Activated CD8-positive, alpha-beta memory T cell treated with anti-CD3 and anti-CD28 coated beads for 48 hours (primary cell): ENCODE data around the gene TNFAIP1.
"Not testable (repeated sequence)": the region's sequence is repeated elsewhere in the genome, so short reads cannot be mapped to it uniquely, and the experiment has no call there.

Experiments used
- DNase-seq, 3 experiments: peaks; one replicate each; pipeline ENCODE4 v3.0.0-alpha.2; 2020; ENCODE audit warnings: low read depth in 2 of 3, low spot score in 2 of 3

The TNFAIP1 gene

DNA sequence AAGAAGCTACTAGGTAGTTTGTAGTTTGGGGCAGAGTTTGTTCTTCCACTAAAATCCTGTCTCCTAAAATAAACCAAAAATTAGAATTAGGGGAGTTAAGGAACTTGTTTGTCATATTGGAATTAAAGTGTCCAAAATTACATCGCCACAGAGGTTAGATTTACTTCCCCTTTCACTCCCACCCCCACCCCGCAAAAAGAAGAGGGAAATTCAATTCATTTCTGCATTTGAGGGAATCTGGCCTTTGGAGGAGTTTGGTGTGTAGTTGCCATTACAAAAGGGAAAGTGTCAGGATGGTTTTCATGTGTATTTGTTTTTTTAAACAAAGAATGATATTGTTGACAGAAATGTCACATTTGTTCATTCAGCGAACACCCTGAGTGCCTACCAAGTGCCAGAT is 10.8 kb upstream of the TNFAIP1 start:
- DNase-seq: no peak

DNA sequence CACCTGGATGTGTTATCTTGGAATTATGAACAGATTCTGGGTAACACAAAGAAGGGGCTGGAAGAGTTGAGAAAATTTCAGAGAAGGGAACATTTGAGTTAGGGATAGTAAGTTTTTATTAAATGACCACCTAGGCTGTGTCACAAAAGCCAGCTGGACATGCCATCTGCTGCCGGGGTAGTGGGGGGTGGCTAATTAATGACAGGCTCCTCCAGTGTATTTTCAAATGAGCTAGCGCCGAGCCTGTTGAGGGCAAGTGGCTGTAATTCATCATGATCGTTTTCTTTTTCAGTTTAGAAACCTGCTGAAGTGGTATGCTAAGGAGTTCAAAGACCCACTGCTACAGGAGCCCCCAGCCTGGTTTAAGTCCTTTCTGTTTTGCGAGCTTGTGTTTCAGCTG is 10.3 kb upstream of the TNFAIP1 start:
- no peak for DNase-seq

DNA sequence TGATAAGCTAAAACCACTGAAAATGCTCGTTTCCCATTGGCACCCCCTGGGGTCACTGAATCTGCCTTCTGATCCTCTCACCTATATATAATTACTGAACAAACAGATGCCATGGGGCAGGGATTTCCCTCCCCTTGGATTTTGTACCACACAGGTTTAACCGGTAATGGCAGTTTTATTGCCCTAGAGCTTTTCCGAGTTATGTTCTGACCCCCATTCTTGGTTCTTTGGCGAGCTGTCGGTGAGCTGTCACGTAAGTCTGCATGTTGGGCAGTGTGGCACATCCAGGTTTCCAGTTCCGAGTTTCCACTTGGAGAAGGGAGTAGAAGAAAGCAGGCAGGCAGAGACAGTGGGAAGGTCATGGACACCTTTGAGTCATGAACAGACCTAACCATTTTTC is 9.4 kb upstream of the TNFAIP1 start:
- DNase-seq: no peak

DNA sequence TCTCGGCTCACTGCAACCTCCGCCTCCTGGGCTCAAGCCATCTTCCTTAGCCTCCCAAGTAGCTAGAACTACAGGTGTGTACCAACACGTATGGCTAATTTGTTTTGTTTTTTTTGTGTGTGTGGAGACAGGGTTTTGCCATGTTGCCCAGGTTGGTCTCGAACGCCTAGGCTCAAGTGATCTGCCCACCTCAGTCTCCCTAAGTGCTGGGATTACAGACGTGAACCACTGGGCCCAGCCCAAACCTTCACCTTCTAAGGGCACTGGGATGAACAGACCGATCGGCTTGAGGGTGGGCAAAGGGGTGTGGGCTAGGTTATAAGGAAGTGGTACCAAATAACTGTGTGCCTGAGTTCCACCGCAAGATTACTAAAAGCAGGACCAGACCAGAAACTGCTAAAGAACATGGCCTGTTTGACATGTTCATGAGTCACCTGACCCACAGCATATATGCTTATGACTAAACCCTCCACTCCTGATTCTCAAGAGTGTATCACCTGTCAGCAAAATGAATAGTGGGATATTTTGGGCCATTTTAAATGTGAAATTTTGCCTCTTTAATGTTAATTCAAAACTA is 8.4 kb upstream of the TNFAIP1 start:
- DNase-seq: no peak

DNA sequence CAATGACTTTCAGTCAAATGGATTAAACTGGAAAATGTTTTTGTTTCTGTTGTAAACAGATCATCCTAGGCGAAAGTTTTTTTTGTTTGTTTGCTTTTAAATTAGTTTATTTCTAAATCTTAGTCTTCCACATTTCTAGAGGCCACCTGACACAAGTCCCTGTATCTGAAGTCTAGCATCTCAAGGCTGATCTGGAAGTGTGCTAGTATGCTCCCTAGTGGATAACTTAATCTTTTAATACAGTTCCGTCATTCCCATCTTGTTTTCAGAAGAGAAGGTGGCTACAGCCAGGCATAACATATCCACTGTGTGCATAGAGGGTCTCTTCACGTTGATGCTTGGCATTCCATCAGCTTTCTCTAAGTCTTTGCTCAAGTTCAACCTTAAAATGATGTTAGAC is 7.9 kb upstream of the TNFAIP1 start:
- no peak for DNase-seq

DNA sequence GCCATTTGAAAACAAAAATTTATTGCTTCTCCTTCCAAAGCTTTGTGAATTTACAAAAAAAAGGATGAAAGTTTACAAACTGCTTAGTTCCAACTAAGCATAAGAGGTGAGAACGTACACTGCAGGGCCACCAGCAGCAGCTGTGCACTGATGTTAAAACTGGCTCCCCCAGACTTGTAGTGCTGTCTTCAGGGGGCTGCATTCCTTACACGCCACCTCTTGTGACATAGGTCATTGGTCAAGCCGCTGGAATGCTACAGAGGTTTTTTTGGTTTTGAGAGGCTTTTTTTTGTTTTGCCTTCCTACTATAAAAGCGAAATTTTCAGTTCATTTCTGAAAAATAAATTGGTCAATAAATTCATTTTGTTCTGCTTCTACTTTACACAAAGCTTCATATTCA is 7.2 kb upstream of the TNFAIP1 start:
- no peak for DNase-seq

DNA sequence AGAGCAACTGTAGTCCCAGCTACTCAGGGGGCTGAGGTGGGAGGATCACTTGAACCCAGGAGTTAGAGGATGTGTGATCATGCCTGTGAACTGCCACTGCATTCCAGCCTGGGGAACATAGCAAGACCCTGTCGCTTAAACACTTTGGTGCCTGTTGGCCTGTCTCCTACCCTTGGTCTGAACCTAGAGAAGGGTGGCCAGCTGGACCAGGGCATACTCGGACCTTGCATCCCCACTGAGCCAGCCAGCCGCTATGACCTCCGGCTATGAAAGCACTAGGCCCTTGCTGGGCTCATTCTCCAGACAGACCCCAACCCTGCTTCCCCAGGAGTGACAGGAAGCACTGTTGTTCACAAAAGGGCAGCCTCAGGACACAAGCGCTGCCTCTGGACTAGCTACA is 4.9 kb upstream of the TNFAIP1 start:
- DNase-seq: no peak

DNA sequence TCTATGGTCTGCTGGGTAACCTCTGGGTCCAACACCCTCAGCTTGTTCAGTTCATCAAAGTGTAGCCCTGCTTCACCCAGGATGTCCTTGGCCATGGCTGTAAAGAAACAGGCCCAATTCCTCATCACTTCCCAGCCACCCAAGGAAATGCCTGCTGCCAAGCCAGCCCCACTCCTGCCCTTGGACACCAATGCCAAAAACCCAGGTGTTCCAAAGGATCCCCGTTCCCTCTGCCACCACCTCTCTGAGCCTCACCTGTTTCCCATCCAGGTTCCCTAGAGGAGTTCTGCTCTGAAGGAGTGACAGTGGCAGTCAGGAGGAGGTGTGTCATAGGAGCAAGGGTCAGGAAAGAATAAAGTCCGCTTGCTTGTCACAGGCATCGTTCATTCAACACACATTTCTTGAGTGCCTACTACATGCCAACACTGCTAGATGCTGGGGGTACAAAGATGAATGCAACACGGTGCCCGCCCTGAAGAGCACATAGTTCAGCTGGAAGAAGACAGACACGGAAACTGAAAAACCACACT is 3.6 kb upstream of the TNFAIP1 start:
- DNase-seq: no peak

DNA sequence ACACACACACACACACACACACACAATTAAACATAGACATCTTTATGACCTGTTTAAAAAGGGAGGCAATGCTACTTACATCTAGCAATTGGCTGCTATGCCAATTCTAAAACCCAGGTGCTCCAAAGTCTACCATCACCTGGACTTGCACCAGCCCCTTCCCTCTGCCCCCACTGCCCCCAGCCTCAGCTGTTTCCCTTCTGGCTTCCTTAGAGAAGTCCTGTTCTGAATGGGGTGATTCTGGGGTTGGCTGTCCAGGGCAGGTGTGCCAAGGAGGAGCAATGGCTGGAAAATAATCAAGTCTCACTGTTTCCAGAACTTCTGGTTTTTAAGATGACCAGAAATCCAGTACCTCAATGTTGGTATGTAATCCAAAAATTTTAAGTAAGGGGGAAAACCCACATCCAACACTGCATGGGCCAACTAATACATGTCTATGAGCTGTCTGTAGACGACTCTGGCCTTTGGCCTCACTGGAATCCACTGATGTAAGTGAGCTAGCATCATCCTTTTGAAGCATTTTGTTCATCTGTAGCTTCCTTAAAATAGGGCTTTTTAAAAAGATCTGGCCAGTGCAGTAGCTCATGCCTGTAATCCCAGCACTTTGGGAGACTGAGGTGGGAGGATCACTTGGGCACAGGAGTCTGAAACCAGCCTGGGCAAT is 2.3 kb upstream of the TNFAIP1 start:
- no peak for DNase-seq

DNA sequence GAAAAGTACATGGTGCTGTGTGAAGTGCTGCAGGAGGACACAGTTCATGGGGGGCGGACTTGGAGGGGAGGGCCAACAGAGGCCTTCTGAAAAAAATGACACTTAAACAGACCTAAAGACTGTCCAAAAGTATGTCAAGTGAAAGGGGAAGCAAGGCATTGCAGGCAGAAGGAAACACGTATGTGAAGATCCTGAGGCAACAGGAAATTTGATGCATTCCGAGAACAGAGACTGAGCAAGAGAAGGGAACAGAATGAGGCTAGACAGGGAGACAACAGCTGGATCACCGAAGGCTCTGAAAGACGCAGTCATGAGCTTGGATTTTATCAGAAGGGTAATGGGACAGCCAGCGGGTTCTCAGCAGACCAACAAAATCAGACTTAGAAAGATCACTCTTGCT is 1.4 kb upstream of the TNFAIP1 start:
- DNase-seq: no peak

DNA sequence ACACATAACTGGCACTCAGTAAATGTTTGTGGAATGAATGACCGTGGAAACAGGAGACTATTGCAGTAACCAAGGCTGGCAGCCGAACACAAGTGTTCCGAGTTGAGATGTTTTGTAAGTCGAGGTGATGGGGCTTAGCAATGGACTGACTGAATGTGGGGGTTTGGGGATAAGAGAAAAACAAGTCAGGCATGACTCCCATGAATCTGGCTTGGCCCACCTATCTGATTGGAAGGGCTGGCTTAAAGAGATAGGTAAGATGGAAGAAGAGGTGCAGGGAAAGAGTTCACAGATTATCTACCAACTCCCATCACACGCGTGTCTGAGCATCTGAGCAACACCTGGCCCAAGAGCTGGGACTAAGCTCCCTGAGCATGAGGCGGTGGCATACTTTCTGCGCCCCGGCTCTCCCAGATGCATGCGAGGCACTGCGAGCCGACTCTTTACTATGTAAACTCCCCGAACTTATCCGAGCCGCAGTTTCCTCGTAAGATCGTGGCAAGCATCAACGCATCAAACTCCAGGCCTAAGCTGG is 828 bp upstream of the TNFAIP1 start:
- DNase-seq: no peak

DNA sequence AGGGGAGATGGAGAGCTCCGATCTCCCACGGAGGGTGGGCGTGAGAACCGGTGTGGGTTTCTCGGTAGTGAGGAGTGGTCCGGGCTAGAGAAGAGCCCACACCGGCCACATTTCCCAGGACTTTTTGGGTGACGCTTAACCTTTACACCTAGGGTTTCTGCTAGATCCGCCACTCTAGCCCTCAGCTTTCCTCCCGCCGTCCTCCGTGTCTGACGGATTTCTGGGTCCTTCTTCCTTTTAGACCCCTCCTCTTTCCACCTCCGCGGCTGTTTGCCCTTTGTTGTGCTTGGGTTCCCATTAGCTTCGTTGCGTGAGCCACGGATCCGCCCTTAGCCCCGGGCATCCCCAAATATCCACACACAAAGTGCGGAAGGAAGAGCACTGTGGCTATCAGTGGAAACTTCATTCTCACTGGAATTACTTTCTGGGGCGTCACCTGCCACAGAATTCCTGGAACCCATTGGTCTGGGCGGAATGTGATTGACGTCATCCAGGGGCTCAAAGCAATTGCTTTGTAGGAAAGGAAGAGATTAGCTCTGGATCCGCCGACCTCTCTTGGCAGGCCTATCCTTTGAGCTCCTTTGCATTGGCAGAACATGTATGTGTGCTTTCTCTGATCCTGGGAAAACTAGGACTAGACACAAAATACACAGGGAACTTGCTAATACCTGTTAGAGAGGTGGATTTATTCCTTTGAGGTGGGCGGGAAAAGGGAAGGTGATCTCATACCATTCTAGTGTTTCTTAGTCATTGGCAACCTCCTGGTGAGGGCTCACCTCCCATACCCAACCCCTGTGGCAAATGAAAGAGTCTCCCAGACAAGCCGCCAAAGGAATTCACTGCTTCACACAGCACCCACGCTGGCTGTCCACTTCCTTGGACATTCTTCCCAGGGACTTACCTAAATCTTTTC is 654 bp downstream of the TNFAIP1 start:
- no peak for DNase-seq

DNA sequence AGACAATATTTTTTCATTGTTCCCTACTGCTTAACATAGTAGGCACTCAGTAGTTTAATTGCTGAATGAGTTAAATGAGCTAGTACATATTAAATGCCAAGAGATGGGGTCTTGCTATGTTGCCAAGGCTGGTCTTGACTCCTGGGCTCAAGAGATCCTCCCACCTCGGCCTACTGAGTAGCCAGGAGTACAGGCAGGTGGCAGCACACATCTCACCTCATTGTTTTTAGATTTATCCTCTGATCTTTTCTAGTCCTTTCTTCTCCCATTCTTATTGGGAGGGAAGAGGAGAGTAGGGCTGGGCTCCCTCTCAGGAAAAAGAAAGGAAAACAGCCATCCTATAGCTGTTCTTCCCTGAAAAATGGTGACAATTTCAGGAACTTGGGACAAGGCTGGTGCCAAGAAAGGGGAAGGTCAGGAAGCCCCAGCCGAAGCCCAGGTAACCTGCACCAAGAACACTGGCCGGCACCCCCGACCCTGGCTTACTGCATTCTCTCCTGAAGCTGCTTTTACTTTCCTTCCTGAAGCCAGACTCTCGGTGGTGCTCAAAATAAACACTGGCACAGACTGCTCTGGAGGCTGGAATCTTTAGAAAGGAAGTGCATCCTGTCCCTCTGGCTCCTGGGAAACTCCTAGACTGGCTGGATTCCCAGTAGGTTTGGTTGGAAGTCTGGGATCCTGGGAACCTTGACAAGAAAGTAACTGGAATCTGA is 2.7 kb downstream of the TNFAIP1 start:
- DNase-seq: no peak

DNA sequence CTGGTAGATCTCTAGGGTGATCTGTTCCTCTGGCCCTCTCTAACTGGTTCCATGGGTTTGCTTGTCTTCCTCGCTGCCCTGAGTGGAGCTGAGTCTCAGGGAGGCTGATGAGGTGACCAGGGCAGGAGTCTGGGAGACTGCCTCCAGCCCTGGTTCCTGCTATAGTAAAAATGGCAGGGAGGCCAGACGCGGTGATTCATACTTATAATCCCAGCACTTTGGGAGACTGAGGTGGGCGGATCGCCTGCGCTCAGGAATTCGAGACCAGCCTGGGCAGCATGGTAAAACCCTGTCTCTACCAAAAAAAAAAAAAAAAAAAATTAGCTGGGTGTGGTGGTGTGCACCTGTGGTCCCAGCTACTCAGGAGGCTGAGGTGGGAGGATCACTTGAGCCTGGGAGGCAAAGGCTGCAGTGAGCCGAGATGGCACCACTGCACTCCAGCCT is 3.2 kb downstream of the TNFAIP1 start:
- not testable (repeated sequence) for DNase-seq

DNA sequence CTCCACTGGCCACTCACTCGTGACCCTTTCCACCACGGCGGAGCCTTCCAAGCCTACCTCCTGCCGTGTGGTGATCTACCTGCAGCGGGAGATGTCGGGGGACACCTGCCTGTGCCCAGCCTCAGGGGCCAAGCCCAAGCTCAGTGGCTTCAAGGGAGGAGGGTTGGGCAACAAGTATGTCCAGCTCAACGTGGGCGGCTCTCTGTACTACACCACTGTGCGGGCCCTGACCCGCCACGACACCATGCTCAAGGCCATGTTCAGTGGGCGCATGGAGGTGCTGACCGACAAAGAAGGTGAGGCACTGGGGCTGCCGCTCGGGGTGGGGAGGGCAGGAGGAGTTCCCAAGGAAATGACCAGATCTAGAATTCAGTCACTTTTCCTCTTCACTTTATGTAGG is 3.9 kb downstream of the TNFAIP1 start:
- no peak for DNase-seq

DNA sequence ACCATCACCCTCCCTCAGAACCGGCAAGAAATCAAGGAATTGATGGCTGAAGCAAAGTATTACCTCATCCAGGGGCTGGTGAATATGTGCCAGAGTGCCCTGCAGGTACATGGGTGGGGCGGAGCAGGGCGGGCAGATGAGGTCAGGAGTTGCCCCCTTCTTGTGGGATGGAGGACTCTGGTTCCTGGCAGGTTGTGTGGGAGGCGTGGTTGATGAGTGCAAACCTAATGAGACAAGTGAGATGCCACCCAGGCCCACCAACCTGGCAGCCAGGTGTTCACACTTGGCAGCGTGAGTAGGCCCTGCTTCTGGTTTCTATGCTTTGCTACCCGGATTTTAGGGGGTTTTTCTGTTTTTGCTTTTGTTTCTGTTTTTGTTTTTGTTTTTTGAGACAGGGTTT is 4.8 kb downstream of the TNFAIP1 start:
- DNase-seq: no peak

DNA sequence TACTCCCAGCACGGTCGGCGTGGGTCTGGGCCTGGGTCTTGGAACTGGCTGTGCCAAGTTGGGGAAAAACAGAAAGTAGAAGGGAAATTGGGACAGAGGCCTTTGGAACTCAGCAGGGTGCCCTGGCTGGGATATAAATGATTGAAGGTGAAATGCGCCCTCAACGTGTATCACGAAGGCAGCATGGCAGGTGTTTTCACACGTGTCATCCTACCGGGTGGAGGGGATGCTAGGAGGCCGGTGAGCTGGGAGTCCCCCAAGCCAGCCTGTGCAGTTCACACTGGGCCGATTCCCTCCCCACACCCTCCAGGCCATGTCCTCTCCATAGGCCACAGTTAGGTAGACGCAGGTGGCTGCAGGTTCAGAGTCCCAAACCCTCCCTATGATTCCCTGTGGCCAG is 6.0 kb downstream of the TNFAIP1 start:
- no peak for DNase-seq

DNA sequence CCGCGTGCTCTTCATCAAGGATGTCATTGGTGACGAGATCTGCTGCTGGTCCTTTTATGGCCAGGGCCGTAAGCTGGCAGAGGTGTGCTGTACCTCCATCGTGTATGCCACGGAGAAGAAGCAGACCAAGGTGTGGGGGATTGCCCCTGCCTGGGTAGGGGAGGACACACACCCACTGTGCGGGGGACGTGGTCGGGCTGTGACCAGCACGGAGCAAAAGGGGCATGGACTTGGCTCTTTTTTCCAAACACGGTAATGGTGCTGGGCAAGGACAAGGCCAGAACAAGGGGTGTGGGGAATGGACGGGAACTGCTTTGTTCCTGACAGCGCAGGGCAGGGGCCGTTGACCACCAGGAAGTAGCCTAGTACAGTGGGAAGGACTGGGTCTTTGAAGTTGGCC is 6.8 kb downstream of the TNFAIP1 start:
- no peak for DNase-seq

DNA sequence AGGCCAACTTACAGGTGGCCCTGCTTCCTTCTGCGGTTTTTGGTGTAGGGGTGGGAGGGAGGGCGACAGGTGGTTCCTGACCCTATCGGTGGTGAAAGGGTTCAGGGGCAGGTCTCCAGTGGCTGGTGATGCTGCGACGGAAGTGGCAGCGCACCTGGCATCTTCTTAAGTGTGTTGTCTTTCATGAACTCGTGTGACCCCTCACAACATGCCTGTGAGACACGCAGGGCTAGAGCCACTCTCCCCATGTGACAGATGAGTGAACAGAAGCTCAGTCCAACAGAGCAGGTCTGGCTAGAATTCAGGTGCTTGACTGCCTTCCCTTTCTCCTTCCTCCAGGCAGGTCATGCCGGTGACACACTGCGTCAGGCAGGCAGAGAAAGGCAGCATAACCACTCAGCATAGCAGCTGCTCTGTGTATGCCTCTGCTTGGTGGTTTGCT is 8.0 kb downstream of the TNFAIP1 start:
- no peak for DNase-seq

DNA sequence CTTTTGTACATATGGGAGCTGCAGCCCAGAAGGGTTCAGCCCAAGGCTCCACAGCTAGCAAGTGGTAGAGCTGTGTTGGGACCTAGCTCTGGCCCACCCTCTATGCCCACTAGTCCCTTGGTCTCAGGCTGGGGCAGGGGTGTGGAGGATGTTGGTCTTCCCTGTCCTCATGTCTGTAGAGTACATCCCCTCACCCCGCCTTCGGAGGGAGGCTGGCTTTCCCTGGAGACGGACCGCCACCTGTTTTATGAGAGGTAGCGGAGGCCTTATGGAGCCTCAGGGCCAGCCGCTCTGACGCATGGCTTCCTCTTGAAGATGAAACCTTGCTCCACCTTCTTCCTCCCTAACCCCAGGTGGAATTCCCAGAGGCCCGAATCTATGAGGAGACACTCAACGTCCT is 8.4 kb downstream of the TNFAIP1 start:
- no peak for DNase-seq

DNA sequence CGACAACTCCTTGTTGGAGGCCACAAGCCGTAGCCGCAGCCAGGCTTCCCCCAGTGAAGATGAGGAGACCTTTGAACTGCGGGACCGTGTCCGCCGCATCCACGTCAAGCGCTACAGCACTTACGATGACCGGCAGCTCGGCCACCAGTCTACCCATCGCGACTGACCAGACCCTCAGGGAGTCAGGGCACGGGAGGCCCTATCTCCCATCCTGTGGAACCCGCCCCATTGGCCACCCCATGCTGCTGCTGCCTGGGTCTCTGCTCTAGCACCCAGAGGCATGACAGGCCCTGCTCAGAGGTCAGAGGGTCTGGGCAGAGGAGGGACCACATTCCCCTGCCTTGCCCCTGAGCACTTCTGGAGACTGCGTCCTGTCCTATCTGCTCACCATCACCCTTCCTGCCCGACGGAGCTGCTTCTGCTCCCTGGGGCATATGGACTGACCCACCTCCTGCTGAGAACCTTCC is 8.9 kb downstream of the TNFAIP1 start:
- DNase-seq: no peak
